H9 (cell line): ENCODE measurements around the gene CARM1. TPM values are rescaled to one million over a fixed set of nuclear protein-coding genes. Genes with fewer than 3 reads are reported as not detected.

Experiments
- DNase-seq: peaks from one replicate; pipeline ENCODE4 v3.0.0-alpha.2; 2017
- H2AFZ ChIP-seq: one replicate; pipeline ENCODE4 v1.6.1; 2013; ENCODE audit warnings: mild to moderate bottlenecking, low read length, control low read depth, moderate library complexity
- H2AK5ac ChIP-seq: 2 replicates; pipeline ENCODE4 v1.6.1; 2013; ENCODE audit warnings: low read length, control low read depth, mixed read lengths; ENCODE audit not compliant: insufficient read length
- H2BK120ac ChIP-seq: one replicate; pipeline ENCODE4 v1.6.1; 2013; ENCODE audit warnings: low read depth, mild to moderate bottlenecking, low read length, control low read depth, inconsistent platforms; ENCODE audit not compliant: poor library complexity, severe bottlenecking
- H2BK12ac ChIP-seq: 2 replicates; pipeline ENCODE4 v1.6.1; 2013; ENCODE audit warnings: low read length, control low read depth, mixed read lengths, low read depth; ENCODE audit not compliant: insufficient read length
- H2BK15ac ChIP-seq: 2 replicates; pipeline ENCODE4 v1.6.1; 2013; ENCODE audit warnings: low read depth, low read length, control low read depth
- H2BK20ac ChIP-seq: one replicate; pipeline ENCODE4 v1.6.1; 2013; ENCODE audit warnings: low read depth, mild to moderate bottlenecking, low read length, control low read depth, inconsistent platforms; ENCODE audit not compliant: poor library complexity, severe bottlenecking
- H2BK5ac ChIP-seq: 2 replicates; pipeline ENCODE4 v1.6.1; 2013; ENCODE audit warnings: low read length, control low read depth, mixed read lengths; ENCODE audit not compliant: insufficient read length
- H3K14ac ChIP-seq: 2 replicates; pipeline ENCODE4 v1.6.1; 2013; ENCODE audit warnings: low read length, control low read depth; ENCODE audit not compliant: insufficient read depth
- H3K18ac ChIP-seq: 2 replicates; pipeline ENCODE4 v1.6.1; 2013; ENCODE audit warnings: low read depth, mild to moderate bottlenecking, mixed read lengths, low read length, control low read depth; ENCODE audit not compliant: insufficient read length
- H3K23ac ChIP-seq: 2 replicates; pipeline ENCODE4 v1.6.1; 2013; ENCODE audit warnings: low read length, control low read depth, mixed read lengths, low read depth; ENCODE audit not compliant: insufficient read length
- H3K23me2 ChIP-seq: 2 replicates; pipeline ENCODE4 v1.6.1; 2013; ENCODE audit warnings: low read depth, mild to moderate bottlenecking, mixed read lengths, low read length, control low read depth; ENCODE audit not compliant: insufficient read length, poor library complexity, severe bottlenecking
- H3K27ac ChIP-seq: 2 replicates; pipeline ENCODE4 v1.5.1; 2013; ENCODE audit warnings: low read length, control low read depth, mixed read lengths, low read depth; ENCODE audit not compliant: insufficient read length
- H3K27me3 ChIP-seq: 2 replicates; pipeline ENCODE4 v1.6.1; 2013; ENCODE audit warnings: low read length, control low read depth, inconsistent platforms; ENCODE audit not compliant: insufficient read depth
- H3K4ac ChIP-seq: 2 replicates; pipeline ENCODE4 v1.6.1; 2013; ENCODE audit warnings: low read depth, mild to moderate bottlenecking, control low read depth, inconsistent platforms, low read length, moderate library complexity
- H3K4me1 ChIP-seq: 2 replicates; pipeline ENCODE4 v1.6.1; 2013; ENCODE audit warnings: low read length, control low read depth, inconsistent platforms; ENCODE audit not compliant: insufficient read depth
- H3K4me2 ChIP-seq: 2 replicates; pipeline ENCODE4 v1.6.1; 2013; ENCODE audit warnings: low read length, control low read depth, mixed read lengths; ENCODE audit not compliant: insufficient read length, insufficient read depth
- H3K56ac ChIP-seq: 2 replicates; pipeline ENCODE4 v1.6.1; 2013; ENCODE audit warnings: low read depth, mild to moderate bottlenecking, mixed read lengths, low read length, control low read depth; ENCODE audit not compliant: insufficient read length
- H3K79me1 ChIP-seq: 2 replicates; pipeline ENCODE4 v1.6.1; 2013; ENCODE audit warnings: low read depth, mild to moderate bottlenecking, moderate library complexity, low read length, control low read depth, inconsistent platforms; ENCODE audit not compliant: insufficient read depth, poor library complexity, severe bottlenecking
- H3K79me2 ChIP-seq: 2 replicates; pipeline ENCODE4 v1.6.1; 2013; ENCODE audit warnings: low read length, control low read depth, inconsistent platforms; ENCODE audit not compliant: insufficient read depth
- H3K9ac ChIP-seq: 2 replicates; pipeline ENCODE4 v1.6.1; 2013; ENCODE audit warnings: low read length, control low read depth, mixed read lengths; ENCODE audit not compliant: insufficient read length; ENCODE audit errors: extremely low read depth
- H3K9me3 ChIP-seq: one replicate; pipeline ENCODE4 v1.6.1; 2013; ENCODE audit warnings: low read depth, low read length, inconsistent platforms; ENCODE audit not compliant: control insufficient read depth
- H3T11ph ChIP-seq: one replicate; pipeline ENCODE4 v1.6.1; 2013; ENCODE audit warnings: mild to moderate bottlenecking, low read length, control low read depth, inconsistent platforms
- H4K20me1 ChIP-seq: one replicate; pipeline ENCODE4 v1.6.1; 2013; ENCODE audit not compliant: control insufficient read depth, insufficient read length, insufficient read depth
- H4K5ac ChIP-seq: 2 replicates; pipeline ENCODE4 v1.6.1; 2013; ENCODE audit warnings: low read depth, mild to moderate bottlenecking, mixed read lengths, low read length, control low read depth; ENCODE audit not compliant: insufficient read length
- H4K8ac ChIP-seq: replicated peaks from 2 replicates; pipeline ENCODE4 v1.6.1; 2013; ENCODE audit warnings: low read length, control low read depth, mixed read lengths, low read depth; ENCODE audit not compliant: insufficient read length
- H4K91ac ChIP-seq: 2 replicates; pipeline ENCODE4 v1.6.1; 2013; ENCODE audit warnings: low read depth, mild to moderate bottlenecking, moderate library complexity, mixed read lengths, low read length, control low read depth; ENCODE audit not compliant: insufficient read length
- H3K27ac Mint-ChIP-seq, 3 experiments: 2 replicates in 2 of 3; 3 replicates in 1 of 3; pipeline ENCODE4 v1.8.0; 2020 to 2021; ENCODE audit warnings: mixed read lengths in 3 of 3, mild to moderate bottlenecking in 1 of 3, moderate library complexity in 1 of 3
- H3K27me3 Mint-ChIP-seq: 2 replicates; pipeline ENCODE4 v1.8.0; 2021; ENCODE audit warnings: low read depth, mild to moderate bottlenecking, moderate library complexity, mixed read lengths
- H3K36me3 Mint-ChIP-seq, 3 experiments: 2 replicates in 2 of 3; 3 replicates in 1 of 3; pipeline ENCODE4 v1.8.0; 2020 to 2021; ENCODE audit warnings: low read depth in 3 of 3, mixed read lengths in 3 of 3; ENCODE audit not compliant: insufficient read depth in 1 of 3
- H3K4me1 Mint-ChIP-seq, 2 experiments: 2 replicates each; pipeline ENCODE4 v1.8.0; 2020; ENCODE audit warnings: mixed read lengths in 2 of 2
- H3K4me3 Mint-ChIP-seq, 2 experiments: 2 replicates in 1 of 2; 3 replicates in 1 of 2; pipeline ENCODE4 v1.8.0; 2020 to 2021; ENCODE audit warnings: mild to moderate bottlenecking in 2 of 2, mixed read lengths in 2 of 2, moderate library complexity in 1 of 2
- H3K9me3 Mint-ChIP-seq, 2 experiments: 2 replicates in 1 of 2; 3 replicates in 1 of 2; pipeline ENCODE4 v1.8.0; 2020; ENCODE audit warnings: mild to moderate bottlenecking in 2 of 2, mixed read lengths in 2 of 2, moderate library complexity in 1 of 2
- CTCF ChIP-seq: fragments of 200-600 bp; sonication (generic); conservative IDR thresholded peaks from 3 replicates; pipeline ENCODE4 v1.8.0; 2021; ENCODE audit warnings: antibody characterized with exemption, mild to moderate bottlenecking
- WGBS: extraction: QIAGEN DNeasy Blood & Tissue Kit; methylation state at CpG from one replicate; pipeline ENCODE4 v1.1.7; 2013; ENCODE audit warnings: missing lambda C conversion rate, low lambda C conversion rate, mixed read lengths; ENCODE audit not compliant: insufficient read length; ENCODE audit errors: extremely low coverage; 5-methylcytosine and 5-hydroxymethylcytosine counted together
- total RNA-seq: library from RNA; stranded (reverse); gene quantifications from 2 replicates; pipeline ENCODE4 v1.2.1, GENCODE V29; 2021

Gene CARM1
- total RNA-seq, 1 experiment from 2014 or later = 111 TPM

DNA sequence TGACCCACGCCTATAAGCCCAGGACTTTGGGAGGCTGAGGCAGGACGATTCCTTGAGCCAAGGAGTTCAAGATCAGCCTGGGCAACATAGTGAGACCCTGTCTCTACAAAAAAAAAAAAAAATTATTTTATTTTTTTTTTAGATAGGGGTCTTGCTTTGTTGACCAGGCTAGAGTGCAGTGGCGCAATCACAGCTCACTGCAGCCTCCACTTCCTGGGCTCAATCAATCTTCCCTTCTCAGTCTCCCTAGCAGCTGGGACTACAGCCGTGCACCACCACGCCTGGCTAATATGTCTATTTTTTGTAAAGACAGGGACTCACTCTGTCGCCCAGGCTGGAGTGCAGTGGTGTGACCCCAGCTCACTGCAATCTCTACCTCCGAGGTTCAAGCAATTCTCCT, 18.4 kb upstream of the CARM1 start:
- Histone ChIP-seq H3K79me2 (no peaks in the 10 kb centered on the region), H4K8ac (no peak overlapping the region), H2BK5ac (no peak overlapping the region), H2AFZ (no peak overlapping the region), H3K23me2 (no peaks in the 10 kb centered on the region), H4K20me1 (no peaks in the 10 kb centered on the region), H3K18ac (no peak overlapping the region), H3K56ac (no peak overlapping the region), H2BK120ac (no peak overlapping the region), H2AK5ac (no peak overlapping the region), H3K79me1 (no peaks in the 10 kb centered on the region), H3K27ac (no peak overlapping the region), H2BK20ac (no peak overlapping the region), H3K4ac (no peak overlapping the region), H3K9me3 (no peaks in the 10 kb centered on the region), H4K5ac (no peak overlapping the region), H3K23ac (no peak overlapping the region), H3T11ph (no peak overlapping the region), H2BK12ac (no peak overlapping the region), H3K4me2 (no peak overlapping the region), H3K14ac (no peak overlapping the region), H3K4me1 (no peaks in the 10 kb centered on the region), H3K9ac (no peak overlapping the region), H2BK15ac (no peak overlapping the region), H3K27me3 (no peaks in the 10 kb centered on the region), H4K91ac (no peak overlapping the region)
- Mint-ChIP-seq H3K36me3 (no peaks in the 10 kb centered on the region), H3K27ac (no peak overlapping the region; a peak in 1 of 7 replicates), H3K9me3 (no peaks in the 10 kb centered on the region), H3K27me3 (peaks cover 18% of the 10 kb centered on the region), H3K4me1 (peaks cover 0 to 7% of the 10 kb centered on the region in 2 experiments; a peak in 1 of 4 replicates), H3K4me3 (no peak overlapping the region)
- TF ChIP-seq CTCF = no peak
- no peak for DNase-seq
- WGBS = no CpG with 5 or more reads among the region's 7 CpGs
